D341Med (cell line): ENCODE measurements around the gene ZNF41.
A peak's percentile ranks its signal among the peaks of the same experiment; 100 is the strongest.
"Not testable (repeated sequence)": the region's sequence is repeated elsewhere in the genome, so short reads cannot be mapped to it uniquely, and the experiment has no call there.

Source experiments
- DNase-seq: peaks from one replicate; pipeline ENCODE4 v3.0.0; 2012; ENCODE audit warnings: low spot score

ZNF41 gene

DNA sequence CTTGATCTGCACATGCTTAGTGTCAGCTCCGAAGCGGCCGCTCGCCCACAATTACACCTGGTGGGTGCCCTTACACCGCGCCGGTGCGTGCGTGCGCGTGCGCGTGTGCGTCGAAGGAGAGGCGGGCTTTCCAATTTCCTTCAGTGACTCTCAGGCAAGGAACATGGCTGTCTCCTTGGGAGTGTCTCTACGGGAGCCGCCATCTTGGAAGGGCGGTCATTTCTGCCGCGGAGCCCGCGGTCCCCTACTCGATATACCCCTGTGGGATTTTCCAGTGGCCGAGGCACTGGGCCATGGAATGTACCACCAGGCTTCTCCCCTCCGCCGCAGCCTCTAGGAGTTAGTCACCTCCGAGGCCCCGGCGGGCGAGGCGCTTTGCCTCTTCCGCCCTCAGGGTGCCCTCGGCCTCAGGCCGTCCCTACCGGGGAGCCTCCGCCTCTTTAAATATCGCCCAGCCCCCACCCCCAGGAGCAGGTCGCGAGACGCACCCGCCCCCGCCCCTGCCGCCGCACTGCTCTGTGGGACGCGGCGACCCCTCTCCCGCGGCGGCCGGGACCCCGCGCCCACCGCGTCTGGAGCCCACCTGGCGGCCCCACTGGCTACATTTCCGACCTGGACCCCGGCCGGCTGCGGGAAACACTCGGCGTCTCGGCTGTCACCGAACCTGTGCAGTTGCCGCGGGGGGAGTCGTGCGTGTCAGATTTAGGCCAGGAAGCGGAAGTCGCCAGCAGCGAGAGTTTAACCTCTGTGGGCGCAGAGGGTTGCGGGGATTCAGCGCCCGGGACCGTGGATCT lies at the start of gene ZNF41:
TSS of gene ZNF41 (minus strand) at position 711 of the 794 bp plus-strand sequence. CDS start 15,741 bp downstream, outside the sequence.
- peak; percentile 84 for DNase-seq

DNA sequence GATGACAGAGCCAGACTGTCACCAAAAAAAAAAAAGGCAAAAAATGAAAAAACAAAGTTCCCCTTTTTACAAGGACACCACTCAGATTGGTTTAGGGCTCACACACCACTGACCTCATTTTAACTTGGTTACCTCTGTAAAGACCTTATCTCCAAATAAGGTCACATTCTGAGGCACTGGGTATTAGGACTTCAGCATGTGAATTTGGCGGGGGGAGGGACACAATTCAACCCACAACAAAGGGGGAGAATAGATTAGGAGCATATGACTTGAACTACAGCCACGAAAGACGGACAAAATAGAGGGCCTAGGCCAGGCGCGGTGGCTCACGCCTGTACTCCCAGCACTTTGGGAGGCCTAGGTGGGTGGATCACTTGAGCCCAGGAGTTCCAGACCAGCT lies 47.0 kb upstream of the ZNF41 start:
- no peak for DNase-seq

DNA sequence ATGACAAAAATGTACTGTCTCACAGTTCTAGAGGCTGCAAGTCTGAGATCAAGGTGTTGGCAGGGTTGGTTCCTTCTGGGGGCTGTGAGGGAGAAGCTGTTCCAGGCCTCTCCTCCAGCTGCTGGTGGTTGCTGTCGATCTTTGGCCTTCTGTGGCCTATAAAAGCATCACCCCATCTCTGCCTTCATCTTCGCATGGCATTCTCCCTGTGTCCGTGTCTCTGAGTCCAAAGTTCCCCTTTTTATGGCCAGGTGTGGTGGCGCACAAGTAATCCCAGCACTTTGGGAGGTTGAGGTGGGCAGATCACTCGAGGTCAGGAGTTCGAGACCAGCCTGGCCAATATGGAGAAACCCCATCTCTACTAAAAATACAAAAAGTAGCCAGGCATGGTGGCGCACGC lies 46.5 kb upstream of the ZNF41 start:
- no peak for DNase-seq

DNA sequence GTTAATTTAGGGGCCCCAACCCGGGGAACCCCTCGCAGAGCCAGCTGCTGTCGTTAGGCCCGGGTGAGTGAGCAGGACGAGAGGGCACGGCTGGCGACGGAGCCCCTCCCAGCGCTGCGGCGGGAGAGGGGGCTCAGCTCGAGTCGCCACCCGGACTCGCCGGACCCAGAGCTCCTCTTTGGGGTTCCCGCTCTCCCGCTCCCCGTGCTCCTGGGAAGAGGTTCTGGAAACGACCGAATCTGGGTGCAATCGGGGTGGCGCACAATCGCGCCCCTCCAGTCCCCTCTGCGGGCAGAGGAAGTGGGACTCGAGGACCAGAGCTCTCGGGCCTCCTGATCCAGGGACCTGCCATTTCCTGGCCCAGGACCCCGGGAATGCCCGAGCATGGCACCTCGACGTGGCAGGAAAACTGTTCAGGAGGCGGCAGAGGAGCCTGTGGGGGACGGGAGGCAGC lies 40.7 kb upstream of the ZNF41 start:
- no peak for DNase-seq

DNA sequence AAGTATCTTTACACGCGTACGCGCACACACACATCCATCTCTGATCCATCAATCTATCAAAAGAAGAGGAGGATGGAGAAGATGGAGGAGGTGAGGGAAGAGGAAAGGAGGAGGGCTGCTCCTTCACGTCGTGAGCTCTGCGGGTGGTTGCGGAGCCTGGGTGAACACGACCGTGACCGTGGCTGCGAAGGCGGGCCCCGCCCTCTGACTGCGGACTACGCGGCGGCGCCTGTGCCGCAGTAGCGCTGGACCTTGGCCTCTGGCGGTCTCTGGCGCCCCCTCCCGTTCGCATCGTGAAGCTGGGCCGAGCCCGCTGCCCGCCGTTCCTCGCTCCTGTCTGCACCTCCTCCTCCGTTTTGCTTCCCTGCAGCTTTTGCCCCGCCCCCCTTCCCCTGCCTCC lies 40.3 kb upstream of the ZNF41 start:
- DNase-seq, result peak; percentile 90

DNA sequence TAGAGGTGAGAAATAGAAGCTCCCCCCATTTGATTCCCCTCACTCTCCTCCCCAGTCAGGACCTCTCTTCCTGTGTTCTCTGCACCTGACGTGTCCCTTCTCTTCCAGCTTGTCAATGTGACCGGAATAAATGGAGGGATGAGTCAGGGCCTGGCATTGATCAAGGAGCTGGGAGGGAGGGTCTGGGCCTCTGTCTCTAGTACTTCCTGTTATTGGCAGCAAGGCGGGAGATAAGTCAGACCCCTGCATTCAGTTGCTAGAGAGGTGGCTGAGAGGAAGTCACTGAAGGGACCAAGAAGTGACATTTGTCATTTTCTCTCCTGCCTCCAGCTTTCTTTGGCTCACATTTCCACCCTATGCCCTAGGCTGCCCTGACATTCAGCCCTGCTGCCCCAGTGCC lies 35.1 kb upstream of the ZNF41 start:
- no peak for DNase-seq

DNA sequence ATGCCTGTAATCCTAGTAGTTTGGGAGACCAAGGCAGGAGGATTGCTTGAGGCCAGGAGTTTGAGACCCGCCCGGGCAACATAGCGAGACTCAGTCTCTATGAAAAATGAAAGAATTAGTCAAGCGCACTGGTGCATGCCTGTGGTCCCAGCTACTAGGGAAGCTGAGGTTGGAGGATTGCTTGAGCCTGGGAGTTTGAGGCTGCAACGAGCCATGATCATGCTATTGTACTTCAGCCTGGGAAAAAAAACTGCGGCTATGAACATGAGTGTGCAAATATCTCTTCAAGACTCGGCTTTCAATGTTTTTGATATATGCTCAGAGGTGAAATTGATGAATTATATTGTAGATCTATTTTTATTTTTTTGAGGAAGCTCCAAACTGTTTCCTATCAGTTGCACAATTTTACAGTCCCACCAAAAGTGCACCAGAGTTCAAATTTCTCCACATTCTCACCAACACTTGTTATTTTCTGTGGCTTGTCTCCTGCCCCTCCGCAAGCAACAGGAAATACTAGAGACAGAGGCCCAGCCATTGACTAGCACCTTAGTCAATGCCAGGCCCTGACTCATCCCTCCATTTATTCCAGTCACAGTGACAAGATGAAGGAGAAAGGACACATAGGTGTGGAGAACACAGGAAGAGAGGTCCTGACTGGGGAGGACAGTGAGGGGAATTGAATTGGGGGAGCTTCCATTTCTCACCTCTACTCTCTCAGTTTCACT lies 33.1 kb upstream of the ZNF41 start:
- DNase-seq, result no peak

DNA sequence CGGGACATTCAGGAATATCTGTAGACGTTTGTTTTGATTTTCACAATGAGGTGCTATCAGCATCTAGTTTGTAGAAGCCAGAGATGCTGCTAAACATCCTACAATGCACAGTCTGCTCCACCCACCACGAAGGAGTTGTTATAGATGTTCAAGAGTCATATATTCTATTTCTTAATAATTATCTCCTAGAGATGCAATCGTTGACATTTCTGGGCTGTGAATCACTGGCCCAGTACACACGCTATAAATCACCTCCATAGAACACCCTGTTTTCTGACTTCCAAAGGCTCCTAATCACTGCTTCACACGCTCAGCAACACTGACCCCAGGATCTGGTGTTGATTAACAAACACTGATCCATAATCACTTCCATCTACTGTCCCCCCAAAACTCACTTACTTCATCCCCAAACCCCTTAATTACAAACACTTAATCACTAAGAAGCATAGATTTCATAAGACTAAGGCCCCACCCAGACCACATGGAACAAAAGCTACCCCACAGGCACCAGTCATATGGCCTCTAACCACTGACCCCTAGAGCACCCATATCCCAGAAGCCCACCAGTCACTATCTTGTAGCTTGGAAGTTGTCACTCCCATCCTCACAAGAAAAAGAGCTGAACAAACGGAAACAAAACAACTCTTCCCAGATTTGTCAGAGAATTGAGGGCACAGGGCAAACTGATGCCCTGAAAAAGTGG lies 31.7 kb upstream of the ZNF41 start:
- no peak for DNase-seq

DNA sequence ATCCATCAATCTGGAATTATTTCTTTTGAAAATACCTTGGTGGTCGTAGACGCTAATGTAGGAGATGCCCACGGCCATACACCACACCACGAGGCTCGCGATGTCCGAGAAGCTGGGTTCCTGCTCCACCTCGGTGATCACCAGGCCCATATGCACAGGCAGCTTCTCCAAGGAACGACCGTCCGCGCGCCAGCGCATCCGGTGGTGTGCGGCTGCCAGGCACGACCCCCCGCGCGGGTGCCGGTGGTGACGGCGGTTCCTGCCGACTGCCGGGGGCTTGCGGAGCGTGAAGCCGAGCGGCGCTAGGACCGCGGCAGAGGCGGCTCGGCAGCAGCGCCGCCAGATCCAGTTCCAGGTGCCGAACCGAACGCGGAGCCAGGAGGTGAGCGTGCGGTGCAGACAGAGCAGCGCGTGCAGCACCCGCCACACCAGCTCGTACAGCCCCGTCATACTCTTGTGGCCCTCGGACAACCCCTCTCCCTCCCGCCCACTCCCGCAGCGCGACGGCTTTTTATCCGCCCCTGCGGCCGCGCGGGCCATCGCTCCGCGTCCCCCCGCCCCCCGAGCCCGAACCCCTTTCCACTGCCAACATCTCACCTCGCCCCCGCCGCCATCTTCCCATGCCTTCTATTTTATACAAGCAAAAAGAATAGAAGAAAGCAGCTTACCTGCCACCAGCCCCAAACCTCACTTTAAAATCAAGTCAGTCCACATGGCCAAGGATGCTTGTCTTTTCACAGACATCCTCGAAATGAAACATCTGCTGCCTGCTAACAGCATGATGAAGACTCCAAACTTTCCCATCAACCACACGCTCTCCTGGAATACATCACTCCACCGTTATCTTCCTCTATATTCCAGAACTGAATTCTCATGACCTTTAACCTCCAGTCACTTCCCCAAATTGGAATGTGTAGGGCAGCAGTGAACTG lies 30.3 kb upstream of the ZNF41 start:
- not testable (repeated sequence) for DNase-seq

DNA sequence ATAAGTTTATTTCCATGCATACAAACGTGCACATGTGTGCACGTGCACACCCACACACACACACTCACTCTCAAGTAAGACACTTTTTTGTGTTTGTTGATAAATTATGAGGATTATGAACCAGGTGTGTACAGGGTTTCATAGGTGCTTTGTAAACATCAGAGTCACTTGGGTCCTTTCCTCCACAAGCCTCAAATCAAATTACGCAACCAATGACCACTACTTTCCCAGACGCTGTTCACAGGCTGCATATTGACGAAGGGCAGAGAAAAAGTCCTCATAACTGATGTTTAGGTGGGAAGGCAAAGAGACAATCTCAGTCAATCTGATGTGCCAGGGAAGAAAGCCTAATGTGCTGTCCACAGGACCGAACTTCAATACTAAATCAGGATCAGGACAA lies 29.4 kb upstream of the ZNF41 start:
- not testable (repeated sequence) for DNase-seq

DNA sequence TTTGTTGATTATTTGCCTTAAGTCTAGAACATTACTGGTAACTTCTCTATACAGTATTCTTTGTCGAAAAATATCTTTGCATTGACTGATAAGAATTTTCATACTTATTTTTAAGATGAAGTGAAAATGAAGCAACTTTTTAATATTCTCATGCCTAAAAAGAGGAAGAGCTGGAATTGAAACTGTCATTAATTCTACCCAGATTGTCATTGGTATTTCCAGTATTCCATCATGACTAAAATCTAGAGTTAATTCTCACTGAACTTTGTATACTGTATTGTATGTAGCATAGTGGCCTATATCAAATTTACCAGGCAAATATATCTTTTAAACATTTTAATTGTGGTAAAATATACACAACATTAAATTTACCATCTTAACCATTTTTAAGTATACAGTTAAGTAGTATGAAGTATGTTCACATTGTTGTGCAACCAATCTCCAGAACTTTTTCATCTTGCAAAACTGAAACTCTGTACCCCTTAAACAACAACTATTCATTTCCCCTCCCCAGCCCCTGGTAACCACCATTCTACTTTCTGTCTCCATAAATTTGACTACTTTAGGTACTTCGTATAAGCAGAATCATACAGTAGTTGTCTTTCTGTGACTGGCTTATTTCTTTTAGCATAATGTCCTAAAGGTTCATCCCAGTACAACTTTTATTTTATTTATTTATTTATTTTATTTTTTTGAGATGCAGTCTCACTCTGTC lies 24.3 kb upstream of the ZNF41 start:
- no peak for DNase-seq

DNA sequence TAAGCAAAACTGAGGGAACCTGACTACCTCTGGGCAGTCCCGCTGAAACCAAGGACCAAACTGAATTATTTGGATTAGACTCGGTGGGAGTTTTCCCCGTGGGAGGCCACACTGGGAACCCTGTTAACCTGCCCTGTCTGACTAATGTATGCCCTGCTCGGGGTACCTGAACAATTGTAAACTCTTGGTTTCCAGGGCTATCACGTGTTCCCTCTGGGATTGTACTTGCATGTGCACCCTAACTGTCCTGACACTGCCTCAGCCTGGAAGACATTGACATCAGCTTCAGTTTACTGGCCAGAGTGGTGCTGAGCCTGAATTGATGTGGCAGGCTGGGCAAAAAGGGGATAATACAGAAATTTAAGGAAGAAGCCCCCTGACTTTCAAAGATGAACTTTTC lies 20.1 kb upstream of the ZNF41 start:
- DNase-seq, result no peak

DNA sequence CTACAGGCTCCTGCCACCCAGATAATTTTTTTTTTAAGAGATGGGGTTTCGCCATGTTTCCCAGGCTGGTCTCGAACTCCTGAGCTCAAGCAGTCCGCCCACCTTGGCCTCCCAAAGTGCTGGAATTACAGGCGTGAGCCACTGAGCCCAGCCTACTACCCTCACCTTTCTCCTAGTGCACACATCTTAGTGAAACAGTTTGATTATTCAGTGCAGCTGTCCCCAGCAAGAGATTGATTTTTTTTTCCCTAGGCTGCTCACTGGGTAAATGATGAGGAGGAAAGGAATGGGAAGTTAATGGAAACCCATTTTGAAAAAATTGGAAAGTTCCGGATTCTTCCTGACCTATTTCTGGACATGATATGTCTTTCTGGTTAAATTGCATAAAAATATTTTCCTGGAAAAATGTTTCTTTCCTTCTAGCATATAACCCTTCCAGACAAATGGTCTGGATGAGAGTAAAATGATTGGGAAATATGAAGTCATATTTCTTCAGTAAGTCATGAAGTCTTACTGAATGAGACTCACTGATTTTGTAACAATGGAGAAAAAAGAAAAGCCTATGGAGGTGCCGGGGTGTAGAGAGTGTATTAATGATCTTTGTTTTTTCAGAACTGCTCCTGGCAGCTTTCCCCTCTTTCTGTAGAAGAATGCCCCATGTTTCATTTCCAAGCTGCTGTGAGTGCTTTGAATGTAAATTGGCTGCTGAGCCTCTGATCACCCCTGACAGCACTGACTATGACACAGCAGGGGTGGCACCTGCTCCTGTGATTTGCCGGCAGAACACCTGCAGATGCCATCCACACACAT lies 19.5 kb upstream of the ZNF41 start:
- DNase-seq, result no peak

DNA sequence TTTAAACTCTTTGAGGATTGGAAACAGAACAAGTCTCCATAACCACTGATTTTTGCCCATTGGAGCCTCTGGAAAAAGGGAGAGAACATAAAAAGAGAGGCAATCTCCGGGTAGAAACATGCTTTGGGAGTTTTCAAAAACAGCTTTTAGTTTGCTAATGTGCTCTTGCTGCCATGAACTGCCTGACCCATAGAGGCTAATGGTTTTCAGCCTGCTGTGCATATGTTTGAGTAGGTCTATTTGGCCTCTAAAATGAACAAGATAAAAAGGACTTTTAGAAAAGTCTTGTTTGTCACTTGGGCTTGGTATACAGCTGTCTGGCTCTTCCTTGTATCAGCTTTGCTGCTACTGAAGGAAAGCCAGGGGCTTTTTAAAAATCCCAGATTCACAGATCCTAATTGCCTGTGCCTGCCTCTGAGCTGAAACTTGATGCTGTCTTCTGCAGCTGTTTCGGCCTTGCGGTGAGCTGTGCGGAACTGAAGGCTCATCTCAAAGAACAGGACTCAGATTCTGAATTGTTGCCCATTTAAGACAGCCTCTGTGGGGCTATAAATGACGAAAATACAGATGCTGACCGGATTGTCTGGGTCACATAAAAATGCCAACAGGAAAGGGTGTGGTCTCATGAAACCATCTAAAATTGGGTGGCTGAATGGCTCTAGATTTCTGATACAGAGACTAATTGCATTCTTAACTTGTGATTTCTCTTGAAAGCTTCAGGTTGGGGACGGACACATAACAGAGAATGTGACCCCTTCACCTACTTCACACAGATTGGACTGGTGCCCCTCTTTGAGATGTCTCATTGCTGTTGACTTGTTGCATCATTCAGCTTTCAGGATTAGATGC lies 18.4 kb upstream of the ZNF41 start:
- no peak for DNase-seq

DNA sequence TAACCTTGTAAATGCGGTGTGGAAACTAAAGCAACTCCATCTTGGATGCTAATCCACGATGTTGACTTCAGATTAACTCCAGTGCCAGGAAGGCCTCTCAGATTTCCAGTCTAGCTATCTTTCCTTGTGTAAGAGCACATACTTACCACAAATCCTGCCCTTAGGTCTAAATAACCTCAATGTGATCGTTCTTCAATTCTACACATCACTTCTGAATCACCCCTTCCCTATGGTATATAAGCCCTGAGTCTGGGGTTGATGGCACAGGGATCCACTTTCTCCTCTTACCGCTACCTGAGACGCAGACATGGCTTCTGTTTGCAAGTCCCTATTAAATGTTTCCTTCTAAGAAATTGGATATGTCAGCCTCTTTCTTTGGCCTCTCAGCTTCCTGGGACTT lies 17.5 kb upstream of the ZNF41 start:
- no peak for DNase-seq

DNA sequence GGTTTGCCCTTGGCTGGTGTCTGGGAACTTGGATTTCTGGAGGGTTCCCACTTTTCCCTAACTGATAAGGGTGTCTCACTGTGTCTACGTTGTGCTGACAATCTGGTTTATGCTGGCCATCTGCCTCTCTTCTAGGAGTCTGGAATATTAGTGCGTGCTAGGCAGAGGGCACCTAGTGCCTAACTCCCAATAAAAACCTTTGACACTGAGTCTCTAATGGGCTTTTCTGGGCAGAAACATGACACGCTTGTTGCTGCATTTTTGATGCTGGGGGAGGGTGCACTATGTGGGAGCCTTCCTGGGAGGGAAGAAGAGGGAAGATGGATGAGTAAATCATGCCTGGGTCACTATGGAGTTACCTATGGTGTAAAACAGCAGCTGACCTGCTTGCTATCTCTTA lies 16.3 kb upstream of the ZNF41 start:
- DNase-seq, result no peak

DNA sequence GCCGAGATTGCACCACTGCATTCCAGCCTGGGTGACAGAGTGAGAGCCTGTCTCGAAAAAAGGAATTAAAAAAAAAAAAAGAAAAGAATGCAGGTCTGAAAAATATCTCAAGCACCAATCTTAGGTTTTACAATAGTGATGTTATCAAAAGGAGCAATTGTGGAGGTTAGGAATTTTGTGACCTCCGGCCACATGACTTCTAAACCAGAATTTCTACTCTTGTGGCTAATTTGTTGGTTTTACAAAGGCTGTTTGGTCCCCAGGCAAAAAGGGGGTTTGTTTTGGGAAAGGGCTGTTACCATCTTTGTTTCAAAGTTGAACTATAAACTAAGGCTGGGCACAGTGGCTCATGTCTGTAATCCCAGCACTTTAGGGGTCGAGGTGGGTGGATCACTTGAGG lies 15.4 kb upstream of the ZNF41 start:
- DNase-seq, result no peak

DNA sequence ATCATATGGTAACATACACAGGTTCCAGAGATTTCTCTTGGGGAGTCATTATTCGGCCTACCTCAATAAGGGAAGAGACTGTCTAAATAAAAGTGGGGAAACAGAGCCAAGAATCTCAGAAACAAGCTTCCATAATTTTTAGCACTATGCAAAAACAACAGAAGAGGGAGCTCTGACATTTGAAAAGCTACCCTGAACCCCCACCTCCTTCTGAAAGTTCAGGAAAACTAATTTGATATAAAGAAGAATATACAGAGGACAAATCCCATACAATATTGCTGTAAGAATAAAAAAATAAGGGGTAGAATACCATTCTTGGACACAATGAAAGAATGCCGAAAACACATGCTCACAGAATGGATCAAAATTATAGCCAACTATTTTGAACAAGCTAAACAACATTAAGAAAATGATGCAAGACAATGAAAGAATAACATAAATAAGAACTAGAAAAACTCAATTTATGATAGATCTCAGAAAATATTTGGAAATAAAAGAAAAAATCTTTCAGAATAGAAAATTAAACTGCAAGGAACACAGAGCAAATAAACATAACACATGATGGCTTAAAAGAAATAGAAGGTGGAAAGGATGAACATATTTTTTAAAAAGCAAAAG lies 14.4 kb upstream of the ZNF41 start:
- DNase-seq, result no peak

DNA sequence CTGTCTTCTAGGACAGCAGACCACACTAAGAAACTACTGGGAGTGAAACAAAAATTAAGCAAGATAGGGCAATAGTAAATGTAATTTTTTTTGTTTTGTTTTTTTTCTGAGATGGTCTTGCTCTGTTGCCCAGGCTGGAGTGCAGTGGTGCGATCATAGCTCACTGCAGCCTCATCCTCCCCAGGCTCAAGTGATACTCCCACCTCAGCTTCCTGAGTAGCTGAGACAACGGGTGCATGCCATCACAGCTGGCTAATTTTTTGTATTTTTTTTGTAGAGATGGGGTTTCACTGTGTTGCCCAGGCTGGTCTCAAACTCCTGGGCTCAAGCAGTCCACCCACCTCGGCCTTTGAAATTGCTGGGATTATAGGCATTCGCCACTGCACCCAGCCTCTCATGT lies 9.1 kb upstream of the ZNF41 start:
- not testable (repeated sequence) for DNase-seq
